Kidney (tissue), 14 donors: ENCODE data around the gene FKBP11. TPM values are rescaled to one million over a fixed set of nuclear protein-coding genes. Genes with fewer than 3 reads are reported as not detected.

Experiments used
- DNase-seq, 5 donors: peaks; one replicate each; pipeline ENCODE4 v3.0.0-alpha.2; 2013 to 2020
- FAIRE-seq: peaks from 2 replicates; lab custom pipeline; 2012; peaks lifted over from hg19 to GRCh38; lab: Jason Lieb, UNC
- H3K27ac ChIP-seq, 2 donors: one replicate each; pipeline ENCODE4 v1.7.0; 2013; ENCODE audit warnings: low read depth in 2 of 2, low read length in 2 of 2, inconsistent platforms in 1 of 2
- H3K27me3 ChIP-seq: one replicate; pipeline ENCODE4 v1.7.1; 2013; ENCODE audit warnings: low read length, inconsistent platforms; ENCODE audit not compliant: control insufficient read depth, insufficient read depth
- H3K36me3 ChIP-seq, 3 donors: one replicate each; pipeline versions ENCODE4 v1.7.0 to v1.7.1; 2013; ENCODE audit warnings: low read length in 3 of 3, control low read depth in 1 of 3, inconsistent platforms in 1 of 3; ENCODE audit not compliant: insufficient read depth in 3 of 3, control insufficient read depth in 2 of 3
- H3K4me1 ChIP-seq, 3 donors: one replicate each; pipeline versions ENCODE4 v1.7.0 to v1.7.1; 2013; ENCODE audit warnings: low read length in 3 of 3, inconsistent platforms in 1 of 3, low read depth in 1 of 3; ENCODE audit not compliant: control insufficient read depth in 2 of 3, insufficient read depth in 2 of 3
- H3K4me3 ChIP-seq, 3 donors: one replicate each; pipeline versions ENCODE4 v1.7.0 to v1.8.1; 2013; ENCODE audit warnings: low read length in 3 of 3, control low read depth in 1 of 3, inconsistent platforms in 1 of 3
- H3K9ac ChIP-seq, 3 donors: one replicate each; pipeline versions ENCODE4 v1.7.0 to v1.7.1; 2013; ENCODE audit warnings: low read length in 3 of 3, control low read depth in 1 of 3, inconsistent platforms in 1 of 3
- H3K9me3 ChIP-seq, 3 donors: one replicate each; pipeline versions ENCODE4 v1.7.0 to v1.7.1; 2013; ENCODE audit warnings: low read length in 3 of 3, control low read depth in 1 of 3, inconsistent platforms in 1 of 3; ENCODE audit not compliant: control insufficient read depth in 2 of 3, insufficient read depth in 1 of 3
- CTCF ChIP-seq: IDR thresholded peaks from 3 replicates; pipeline ENCODE4 v1.5.1; 2012; ENCODE audit warnings: mild to moderate bottlenecking, moderate library complexity, borderline replicate concordance; ENCODE audit not compliant: insufficient read depth; ENCODE audit errors: extremely low read depth
- intact Hi-C: fragments of 100-400 bp; cut with DNase I; formaldehyde crosslinking; loops from one replicate; pipeline ENCODE4 v1.11.1; 2022
- polyA plus RNA-seq: library from polyadenylated mRNA; stranded (reverse); fragments of 350-450 nt; fragmentation: Illumina TruSeq; extraction: RNeasy Lipid Tissue Mini Kit (QIAGEN cat#74804); gene quantifications from one replicate; pipeline ENCODE4 v1.2.3, GENCODE V29; 2014; ENCODE audit warnings: low read depth, low replicate concordance; ENCODE audit not compliant: insufficient read depth
- total RNA-seq: library from RNA; stranded (reverse); fragmentation: NEBNext Ultra II Directional; extraction: Animal tissue kit (Norgen Biotek cat#: 25700); gene quantifications from one replicate; pipeline ENCODE4 v1.2.1, GENCODE V29; 2021
- donor health status: control.
- donor health status: control.
- donor health status: control.
- donor health status: control.
- donor health status: control.
- donor health status: DM: yes; HTN: yes; CAD: no.
- donor health status: Normal renal cell carcinoma (clear cell type).

The FKBP11 gene
- total and polyA plus RNA-seq, 2 donors from 2014 or later, result 20.1 to 35.3 TPM

DNA sequence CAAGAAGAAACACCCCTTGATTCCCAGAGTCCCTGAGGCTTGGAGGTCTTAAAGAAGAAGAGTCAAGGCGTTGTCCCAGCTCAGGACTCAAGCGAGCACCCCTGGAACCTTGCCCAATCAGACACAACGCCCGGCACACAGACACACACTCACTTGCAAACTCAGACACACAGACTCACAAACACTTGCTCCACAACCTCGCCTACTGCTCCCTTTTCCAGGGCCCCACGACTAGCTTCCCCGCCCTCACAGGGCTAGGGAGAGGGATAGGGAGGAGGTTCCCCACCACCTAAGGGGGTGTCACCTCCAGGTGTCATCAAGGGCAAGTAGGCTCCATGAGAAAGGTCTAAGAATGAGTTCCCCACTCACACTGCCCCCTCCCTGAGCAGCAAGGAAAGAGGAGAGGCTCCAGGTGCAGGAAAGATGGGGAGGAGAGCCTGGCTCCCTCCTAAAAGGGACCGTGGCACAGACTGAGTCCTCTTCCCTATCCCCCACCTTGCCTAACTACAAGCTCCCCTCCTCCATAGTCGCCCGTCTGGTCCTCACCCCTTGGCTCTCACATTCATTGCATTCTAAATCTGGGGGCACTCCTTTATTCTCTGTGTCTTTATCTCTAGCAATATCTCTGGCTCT lies 45.5 kb upstream of the FKBP11 start:
- H3K27me3 ChIP-seq, result peaks cover 42% of the 10 kb centered on the region
- H3K4me3 ChIP-seq, result peak overlapping the region in 1 of 3 donors; percentile 20
- no peaks in the 10 kb centered on the region for H3K9me3 ChIP-seq
- no peak overlapping the region for H3K9ac ChIP-seq
- no peak for FAIRE-seq
- no peak for TF ChIP-seq CTCF
- intact Hi-C loops, result no loop called here
- no peak for DNase-seq
- no peaks in the 10 kb centered on the region for H3K36me3 ChIP-seq
- no peak overlapping the region for H3K27ac ChIP-seq
- peaks cover 0 to 10% (median 2%) of the 10 kb centered on the region in 3 donors for H3K4me1 ChIP-seq

- intact Hi-C loops, result no loop called here
- H3K4me3 ChIP-seq, result no peak overlapping the region
- H3K36me3 ChIP-seq, result no peaks in the 10 kb centered on the region
- no peak for TF ChIP-seq CTCF
- no peaks in the 10 kb centered on the region for H3K9me3 ChIP-seq
- H3K27me3 ChIP-seq, result peaks cover 42% of the 10 kb centered on the region
- FAIRE-seq, result no peak
- H3K27ac ChIP-seq, result no peak overlapping the region
- H3K9ac ChIP-seq, result no peak overlapping the region
- peak in 4 of 5 donors; percentile 43 to 66 (median 58) for DNase-seq
- H3K4me1 ChIP-seq, result peaks cover 0 to 10% (median 2%) of the 10 kb centered on the region in 3 donors
Observed at GRCh38 chr12:48969833-48970701, 44.8 kb upstream of the FKBP11 start.

DNA sequence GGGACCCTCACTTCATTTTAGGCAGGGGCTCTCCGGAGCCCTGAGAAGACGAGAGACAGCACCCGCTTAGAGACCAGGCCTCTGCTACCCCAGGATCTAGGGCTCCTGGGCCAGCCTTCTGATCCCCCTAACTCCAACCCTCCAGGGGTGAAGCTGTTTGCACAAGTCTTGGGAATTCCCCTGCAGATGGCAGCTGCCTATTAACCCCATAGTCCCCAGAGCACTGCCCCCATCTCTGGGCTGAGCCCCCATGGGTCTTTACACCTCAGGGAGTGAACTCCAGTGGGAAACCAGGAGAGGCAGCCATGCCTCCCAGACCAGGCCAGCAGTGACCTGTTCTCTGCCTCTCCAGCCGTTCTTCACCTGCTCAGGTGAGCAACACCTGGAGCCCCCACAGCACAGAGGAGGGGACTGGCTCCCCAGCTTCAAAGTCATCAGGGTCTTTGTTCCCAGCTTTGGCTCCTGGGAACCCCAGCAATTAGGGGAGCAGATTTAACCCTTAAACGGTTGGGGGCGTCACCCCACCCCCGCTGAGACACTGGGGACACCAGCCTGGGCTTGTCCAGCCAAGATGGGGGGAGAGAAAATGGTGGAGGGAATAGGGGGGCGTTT lies 44.0 kb upstream of the FKBP11 start:
- peaks cover 0 to 10% (median 2%) of the 10 kb centered on the region in 3 donors for H3K4me1 ChIP-seq
- H3K9ac ChIP-seq, result no peak overlapping the region
- peaks cover 38% of the 10 kb centered on the region for H3K27me3 ChIP-seq
- H3K4me3 ChIP-seq, result no peak overlapping the region
- no peak for FAIRE-seq
- no peak for DNase-seq
- H3K27ac ChIP-seq, result no peak overlapping the region
- intact Hi-C loops, result no loop called here
- no peak for TF ChIP-seq CTCF
- H3K36me3 ChIP-seq, result no peaks in the 10 kb centered on the region
- no peaks in the 10 kb centered on the region for H3K9me3 ChIP-seq
